Measurements from ENCODE around the gene UROS.

The UROS gene

GRCh38 chr10:125822878-125823662 is at the start of gene UROS, which contains the start of gene BCCIP:
Gene UROS, minus strand, starts transcription at chr10:125823258. Its CDS starts 6,759 bp downstream, at chr10:125816499.
Gene BCCIP, plus strand, starts transcription at chr10:125823546. Its CDS starts 12 bp downstream, at chr10:125823558.
- peak; percentile 77 for DNase-seq (ENCODE audit: low read depth)

- no peak for DNase-seq (ENCODE audit: low read depth)
Measured at GRCh38 chr10:125871338-125871737, 48.3 kb upstream of the UROS start.

GRCh38 chr10:125868372-125868975 is 45.4 kb upstream of the UROS start:
- DNase-seq (ENCODE audit: low read depth) = no peak

GRCh38 chr10:125866421-125867029 is 43.5 kb upstream of the UROS start:
- DNase-seq (ENCODE audit: low read depth) = no peak

- no peak for DNase-seq (ENCODE audit: low read depth)
Measured at GRCh38 chr10:125865120-125865519, 42.1 kb upstream of the UROS start.

- no peak for DNase-seq (ENCODE audit: low read depth)
Measured at GRCh38 chr10:125859128-125859817, 36.2 kb upstream of the UROS start.

GRCh38 chr10:125857185-125857760 is 34.2 kb upstream of the UROS start:
- DNase-seq (ENCODE audit: low read depth) = no peak

- no peak for DNase-seq (ENCODE audit: low read depth)
Measured at GRCh38 chr10:125852487-125852886, 29.4 kb upstream of the UROS start.

- no peak for DNase-seq (ENCODE audit: low read depth)
Measured at GRCh38 chr10:125850766-125851731, 28.0 kb upstream of the UROS start.

- no peak for DNase-seq (ENCODE audit: low read depth)
Measured at GRCh38 chr10:125849448-125849847, 26.4 kb upstream of the UROS start.

- no peak for DNase-seq (ENCODE audit: low read depth)
Measured at GRCh38 chr10:125848857-125849256, 25.8 kb upstream of the UROS start.

- DNase-seq (ENCODE audit: low read depth) = no peak
Measured at GRCh38 chr10:125848371-125848770, 25.3 kb upstream of the UROS start.

GRCh38 chr10:125846894-125847293 is 23.8 kb upstream of the UROS start:
- no peak for DNase-seq (ENCODE audit: low read depth)

GRCh38 chr10:125845617-125846016 is 22.6 kb upstream of the UROS start:
- DNase-seq (ENCODE audit: low read depth) = no peak

- no peak for DNase-seq (ENCODE audit: low read depth)
Measured at GRCh38 chr10:125844751-125845221, 21.7 kb upstream of the UROS start.

- no peak for DNase-seq (ENCODE audit: low read depth)
Measured at GRCh38 chr10:125843603-125844329, 20.7 kb upstream of the UROS start.

GRCh38 chr10:125840955-125841354 is 17.9 kb upstream of the UROS start:
- DNase-seq (ENCODE audit: low read depth) = no peak

GRCh38 chr10:125840406-125840805 is 17.3 kb upstream of the UROS start:
- no peak for DNase-seq (ENCODE audit: low read depth)

GRCh38 chr10:125838802-125839575 is 15.9 kb upstream of the UROS start:
- DNase-seq (ENCODE audit: low read depth) = no peak
